HG03280 (cell line): Measurements from ENCODE around the gene EDAR.

Experiments used
- ATAC-seq: cut with Tn5 transposase; IDR thresholded peaks from one replicate; pipeline ENCODE4 v1.9.1; 2021; ENCODE audit warnings: mild to moderate bottlenecking, moderate library complexity; ENCODE audit not compliant: unreplicated experiment

EDAR gene

GRCh38 chr2:108969856-108970255 is 19.2 kb downstream of the EDAR start:
- no peak for ATAC-seq

- ATAC-seq: no peak
Measured at GRCh38 chr2:108968619-108969018, 20.4 kb downstream of the EDAR start.

GRCh38 chr2:108967757-108968156 is 21.3 kb downstream of the EDAR start:
- ATAC-seq: no peak

- ATAC-seq: no peak
Measured at GRCh38 chr2:108965540-108966289, 23.3 kb downstream of the EDAR start.

GRCh38 chr2:108963057-108963456 is 26.0 kb downstream of the EDAR start:
- ATAC-seq: no peak

GRCh38 chr2:108961796-108962195 is 27.2 kb downstream of the EDAR start:
- ATAC-seq: no peak

- ATAC-seq: no peak
Measured at GRCh38 chr2:108960006-108960405, 29.0 kb downstream of the EDAR start.

GRCh38 chr2:108959401-108959800 is 29.6 kb downstream of the EDAR start:
- ATAC-seq: no peak

GRCh38 chr2:108958632-108959341 is 30.2 kb downstream of the EDAR start:
- ATAC-seq: no peak

- ATAC-seq: no peak
Measured at GRCh38 chr2:108958002-108958401, 31.0 kb downstream of the EDAR start.

- no peak for ATAC-seq
Measured at GRCh38 chr2:108956375-108956774, 32.6 kb downstream of the EDAR start.

GRCh38 chr2:108950369-108951135 is 38.5 kb downstream of the EDAR start:
- no peak for ATAC-seq

GRCh38 chr2:108949316-108950239 is 39.4 kb downstream of the EDAR start:
- no peak for ATAC-seq

- no peak for ATAC-seq
Measured at GRCh38 chr2:108947271-108947907, 41.6 kb downstream of the EDAR start.

GRCh38 chr2:108946442-108946841 is 42.6 kb downstream of the EDAR start:
- no peak for ATAC-seq

GRCh38 chr2:108945969-108946368 is 43.1 kb downstream of the EDAR start:
- no peak for ATAC-seq

- ATAC-seq: no peak
Measured at GRCh38 chr2:108944601-108945331, 44.3 kb downstream of the EDAR start.

GRCh38 chr2:108943751-108944150 is 45.3 kb downstream of the EDAR start:
- ATAC-seq: no peak

- ATAC-seq: no peak
Measured at GRCh38 chr2:108942888-108943287, 46.1 kb downstream of the EDAR start.
